Uterus (tissue), 2 donors: Measurements from ENCODE around the gene PHYHD1.

Experiments
- CTCF ChIP-seq, 4 experiments: fragments of 200-600 bp in 2 of 4; fragments of 450-650 bp in 2 of 4; sonication (generic) in 2 of 4; IDR thresholded peaks; one replicate each; pipeline ENCODE4 v1.5.1; 2016 to 2019; ENCODE audit warnings: antibody characterized with exemption in 4 of 4, mild to moderate bottlenecking in 2 of 4, moderate library complexity in 1 of 4
- POLR2A ChIP-seq, 2 donors: fragments of 450-650 bp; IDR thresholded peaks; one replicate each; pipeline ENCODE4 v1.6.1; 2016; ENCODE audit warnings: antibody characterized with exemption in 2 of 2, mild to moderate bottlenecking in 1 of 2, moderate library complexity in 1 of 2

GRCh38 chr9:128905964-128906363, 14.8 kb upstream of the PHYHD1 start:
- no peak for TF ChIP-seq CTCF (IDR thresholded peaks at IDR 0.05)
- no peak for TF ChIP-seq POLR2A (IDR thresholded peaks at IDR 0.05)
